SK-N-SH treated with all-trans-retinoic acid at 6 μM for 48 hours (cell line): Measurements from ENCODE around the gene RNU5D-1.

ENCODE experiments used
- ATAC-seq: fragments of 200-7000 bp; cut with Tn5 transposase; 3 replicates; pipeline ENCODE4 v1.9.1; 2020; ENCODE audit warnings: mild to moderate bottlenecking, moderate library complexity
- ARNTL ChIP-seq: fragments of 450-650 bp; formaldehyde crosslinking; IDR thresholded peaks from 2 replicates; pipeline ENCODE4 v1.5.0; 2020; ENCODE audit warnings: low read depth, mild to moderate bottlenecking, moderate library complexity, borderline replicate concordance
- BACH2 ChIP-seq: fragments of 250-450 bp; sonication (Bioruptor Pico); IDR thresholded peaks from 2 replicates; pipeline ENCODE4 v1.9.0; 2021; ENCODE audit warnings: mild to moderate bottlenecking, borderline replicate concordance
- CREB5 ChIP-seq: fragments of 250-450 bp; sonication (Bioruptor Pico); IDR thresholded peaks from 2 replicates; pipeline ENCODE4 v1.5.1; 2020; ENCODE audit warnings: low read depth, mild to moderate bottlenecking, moderate library complexity
- CSDC2 ChIP-seq: fragments of 250-450 bp; sonication (Bioruptor Pico); IDR thresholded peaks from 2 replicates; pipeline ENCODE4 v1.5.0; 2020; ENCODE audit warnings: mild to moderate bottlenecking, moderate library complexity
- CSRNP3 ChIP-seq: fragments of 250-450 bp; sonication (Bioruptor Pico); IDR thresholded peaks from 2 replicates; pipeline ENCODE4 v1.5.1; 2021; ENCODE audit warnings: mild to moderate bottlenecking, moderate library complexity
- ESRRG ChIP-seq: fragments of 250-450 bp; sonication (Bioruptor Pico); IDR thresholded peaks from 2 replicates; pipeline ENCODE4 v1.6.1; 2021; ENCODE audit warnings: mild to moderate bottlenecking
- GLIS3 ChIP-seq: fragments of 250-450 bp; sonication (Bioruptor Pico); IDR thresholded peaks from 2 replicates; pipeline ENCODE4 v1.5.0; 2020; ENCODE audit warnings: mild to moderate bottlenecking, moderate library complexity
- ISL1 ChIP-seq: fragments of 250-450 bp; sonication (Bioruptor Pico); IDR thresholded peaks from 2 replicates; pipeline ENCODE4 v2.1.2; 2022; ENCODE audit warnings: mild to moderate bottlenecking, moderate library complexity
- OSR1 ChIP-seq: fragments of 250-450 bp; sonication (Bioruptor Pico); IDR thresholded peaks from 2 replicates; pipeline ENCODE4 v1.8.0; 2022; ENCODE audit warnings: moderate library complexity, mild to moderate bottlenecking, inconsistent platforms
- PATZ1 ChIP-seq: fragments of 250-450 bp; sonication (Bioruptor Pico); IDR thresholded peaks from 2 replicates; pipeline ENCODE4 v1.8.0; 2020; ENCODE audit warnings: mild to moderate bottlenecking, moderate library complexity, borderline replicate concordance
- POU6F1 ChIP-seq: fragments of 250-450 bp; sonication (Bioruptor Pico); IDR thresholded peaks from 2 replicates; pipeline ENCODE4 v1.8.0; 2021; ENCODE audit warnings: low read depth, mild to moderate bottlenecking, moderate library complexity, borderline replicate concordance
- PPARA ChIP-seq: fragments of 250-450 bp; sonication (Bioruptor Pico); IDR thresholded peaks from 2 replicates; pipeline ENCODE4 v1.5.0; 2020; ENCODE audit warnings: mild to moderate bottlenecking, borderline replicate concordance
- SNAI2 ChIP-seq: fragments of 250-450 bp; sonication (Bioruptor Pico); IDR thresholded peaks from 2 replicates; pipeline ENCODE4 v1.5.0; 2020; ENCODE audit warnings: mild to moderate bottlenecking, moderate library complexity
- TCF4 ChIP-seq: fragments of 250-450 bp; sonication (Bioruptor Pico); IDR thresholded peaks from 2 replicates; pipeline ENCODE4 v1.8.0; 2021; ENCODE audit warnings: mild to moderate bottlenecking, moderate library complexity, borderline replicate concordance
- TOX ChIP-seq: fragments of 250-450 bp; sonication (Bioruptor Pico); IDR thresholded peaks from 2 replicates; pipeline ENCODE4 v1.8.0; 2021; ENCODE audit warnings: mild to moderate bottlenecking, moderate library complexity, borderline replicate concordance
- ZFP3 ChIP-seq: fragments of 250-450 bp; sonication (Bioruptor Pico); IDR thresholded peaks from 2 replicates; pipeline ENCODE4 v1.5.0; 2020; ENCODE audit warnings: mild to moderate bottlenecking, moderate library complexity
- ZFP30 ChIP-seq: fragments of 450-650 bp; formaldehyde crosslinking; IDR thresholded peaks from 2 replicates; pipeline ENCODE4 v1.5.0; 2022; ENCODE audit warnings: mild to moderate bottlenecking, moderate library complexity
- ZNF565 ChIP-seq: fragments of 450-650 bp; formaldehyde crosslinking; conservative IDR thresholded peaks from 2 replicates; pipeline ENCODE4 v1.5.0; 2020; ENCODE audit warnings: low read depth, mild to moderate bottlenecking, moderate library complexity
- ZNF70 ChIP-seq: fragments of 450-650 bp; formaldehyde crosslinking; IDR thresholded peaks from 2 replicates; pipeline ENCODE4 v1.5.0; 2020; ENCODE audit warnings: mild to moderate bottlenecking, moderate library complexity

RNU5D-1 gene

GRCh38 chr1:44707959-44708831 lies 22.8 kb downstream of the RNU5D-1 start:
- ATAC-seq = peak; percentile 40; the same call in 2 of the 3 replicates
- TF ChIP-seq BACH2 (CRISPR knock-in tag) = no peak
- TF ChIP-seq ZNF565 (CRISPR knock-in tag) = no peak
- no peak for TF ChIP-seq ARNTL (CRISPR knock-in tag)
- TF ChIP-seq ISL1 (CRISPR knock-in tag) = no peak
- no peak for TF ChIP-seq CREB5 (CRISPR knock-in tag)
- no peak for TF ChIP-seq TCF4 (CRISPR knock-in tag)
- TF ChIP-seq, all 23 proteins: peak for 0

- ATAC-seq = peak; percentile 97
- TF ChIP-seq ESRRG (CRISPR knock-in tag) = no peak
- TF ChIP-seq TCF4 (CRISPR knock-in tag) = no peak
Observed at GRCh38 chr1:44707112-44707881, 23.7 kb downstream of the RNU5D-1 start.

GRCh38 chr1:44705938-44706337 lies 25.0 kb downstream of the RNU5D-1 start:
- TF ChIP-seq CREB5 (CRISPR knock-in tag) (no peak), SNAI2 (CRISPR knock-in tag) (no peak), OSR1 (CRISPR knock-in tag) (no peak), ESRRG (CRISPR knock-in tag) (no peak), CSRNP3 (CRISPR knock-in tag) (no peak), ZNF70 (CRISPR knock-in tag) (no peak), PATZ1 (CRISPR knock-in tag) (no peak), PPARA (CRISPR knock-in tag) (no peak)
- ATAC-seq = no peak

- no peak for ATAC-seq
- TF ChIP-seq TOX (CRISPR knock-in tag) (no peak), CREB5 (CRISPR knock-in tag) (no peak), CSDC2 (CRISPR knock-in tag) (no peak), OSR1 (CRISPR knock-in tag) (no peak), CSRNP3 (CRISPR knock-in tag) (no peak), POU6F1 (CRISPR knock-in tag) (no peak), ZNF565 (CRISPR knock-in tag) (no peak), ARNTL (CRISPR knock-in tag) (no peak), ZFP30 (CRISPR knock-in tag) (no peak), BACH2 (CRISPR knock-in tag) (no peak), ZNF70 (CRISPR knock-in tag) (no peak), SNAI2 (CRISPR knock-in tag) (no peak), ZFP3 (no peak), PATZ1 (CRISPR knock-in tag) (no peak), GLIS3 (no peak), ISL1 (CRISPR knock-in tag) (no peak)
Observed at GRCh38 chr1:44705470-44705869, 25.5 kb downstream of the RNU5D-1 start.
